ENCODE results near the gene LMO1. TPM values are rescaled to one million over a fixed set of nuclear protein-coding genes. Genes with fewer than 3 reads are reported as not detected.

The LMO1 gene
- total RNA-seq, 1 donor from 2014 or later: not detected

- Histone ChIP-seq H3K27me3 (no peaks in the 10 kb centered on the region), H3K36me3 (no peaks in the 10 kb centered on the region), H3K9me3 (no peaks in the 10 kb centered on the region), H3K4me1 (no peaks in the 10 kb centered on the region), H3K27ac (no peak overlapping the region), H3K4me3 (no peak overlapping the region)
- no peak for TF ChIP-seq CTCF (IDR thresholded peaks at IDR 0.05)
- DNase-seq: no peak
- no peak for ATAC-seq
- intact Hi-C loops (cut with DNase I): no loop called here
Measured at GRCh38 chr11:8241373-8242117, 22.1 kb downstream of the LMO1 start.

GRCh38 chr11:8239536-8240228 is 24.0 kb downstream of the LMO1 start:
- H3K36me3 ChIP-seq: no peaks in the 10 kb centered on the region
- no peaks in the 10 kb centered on the region for H3K27me3 ChIP-seq
- H3K27ac ChIP-seq: no peak overlapping the region
- no peaks in the 10 kb centered on the region for H3K4me1 ChIP-seq
- ATAC-seq (no peak), DNase-seq (no peak)
- no peaks in the 10 kb centered on the region for H3K9me3 ChIP-seq
- intact Hi-C loops (cut with DNase I): no loop called here
- H3K4me3 ChIP-seq: no peak overlapping the region
- TF ChIP-seq CTCF (IDR thresholded peaks at IDR 0.05): no peak

GRCh38 chr11:8239040-8239439 is 24.6 kb downstream of the LMO1 start:
- Histone ChIP-seq H3K27ac (no peak overlapping the region), H3K36me3 (no peaks in the 10 kb centered on the region), H3K4me3 (no peak overlapping the region), H3K9me3 (no peaks in the 10 kb centered on the region), H3K27me3 (no peaks in the 10 kb centered on the region), H3K4me1 (no peaks in the 10 kb centered on the region)
- no peak for TF ChIP-seq CTCF (IDR thresholded peaks at IDR 0.05)
- DNase-seq (no peak), ATAC-seq (no peak)
- intact Hi-C loops (cut with DNase I): no loop called here

- TF ChIP-seq CTCF (IDR thresholded peaks at IDR 0.05): no peak
- Histone ChIP-seq H3K4me1 (no peaks in the 10 kb centered on the region), H3K4me3 (no peak overlapping the region), H3K27me3 (no peaks in the 10 kb centered on the region), H3K27ac (no peak overlapping the region), H3K36me3 (no peaks in the 10 kb centered on the region), H3K9me3 (no peaks in the 10 kb centered on the region)
- intact Hi-C loops (cut with DNase I): no loop called here
- DNase-seq (no peak), ATAC-seq (no peak)
Measured at GRCh38 chr11:8237453-8237852, 26.2 kb downstream of the LMO1 start.

- Histone ChIP-seq H3K27me3 (no peaks in the 10 kb centered on the region), H3K4me1 (no peaks in the 10 kb centered on the region), H3K36me3 (no peaks in the 10 kb centered on the region), H3K27ac (no peak overlapping the region), H3K4me3 (no peak overlapping the region), H3K9me3 (no peaks in the 10 kb centered on the region)
- no peak for ATAC-seq
- no peak for TF ChIP-seq CTCF (IDR thresholded peaks at IDR 0.05)
- intact Hi-C loops (cut with DNase I): no loop called here
- DNase-seq: no peak
Measured at GRCh38 chr11:8235925-8236324, 27.8 kb downstream of the LMO1 start.
